ENCODE results near the gene RBM17. TPM values are rescaled to one million over a fixed set of nuclear protein-coding genes. Genes with fewer than 3 reads are reported as not detected.

RBM17 gene
- total and polyA plus RNA-seq, 2 of the 13 experiments (the other 11 are each of a cell fraction or from before 2014, with no cell fraction given), result 30.7 to 77.5 TPM

- no peak for TF ChIP-seq SNAPC4 (CRISPR knock-in tag; IDR thresholded peaks at IDR 0.05)
- TF ChIP-seq ZNF343 (CRISPR knock-in tag; IDR thresholded peaks at IDR 0.05), result no peak
- no peak for TF ChIP-seq NR2F1 (CRISPR knock-in tag; IDR thresholded peaks at IDR 0.05)
- TF ChIP-seq NFE2 (CRISPR knock-in tag; IDR thresholded peaks at IDR 0.05), result no peak
- TF ChIP-seq ZNF292 (CRISPR knock-in tag; IDR thresholded peaks at IDR 0.05; ENCODE audit: borderline replicate concordance, low read depth), result no peak
These were observed 34.0 kb upstream of the RBM17 start (continued) for GRCh38 chr10:6054884-6055283.

GRCh38 chr10:6055929-6056328 lies 32.9 kb upstream of the RBM17 start:
- Histone ChIP-seq H3K4me2 (ENCODE audit: low read depth, low read length) (no peak overlapping the region), H3K9me3 (ENCODE audit: low read length) (no peaks in the 10 kb centered on the region), H3K27ac (ENCODE audit: extremely low read length, insufficient read depth, low read length) (no peak overlapping the region), H3K4me1 (ENCODE audit: insufficient read depth, low read length) (peaks cover 17% of the 10 kb centered on the region), H3K4me3 (replicated peaks in 1 of 3; ENCODE audit: insufficient read depth in 1 of 3, low read depth in 2 of 3, low read length in 3 of 3) (no peak overlapping the region), H3K27me3 (ENCODE audit: control insufficient read depth in 1 of 2, insufficient read depth in 2 of 2, low read length in 2 of 2) (no peaks in the 10 kb centered on the region; a peak in 2 of 5 replicates), H2AFZ (ENCODE audit: low read length) (no peak overlapping the region), H3K9ac (ENCODE audit: insufficient read depth, low read depth, low read length) (no peak overlapping the region), H3K79me2 (ENCODE audit: insufficient read depth, low read length) (no peaks in the 10 kb centered on the region), H3K36me3 (replicated peaks in 1 of 2; ENCODE audit: control insufficient read depth in 1 of 2, insufficient read depth in 2 of 2, low read length in 2 of 2) (no peaks in the 10 kb centered on the region), H4K20me1 (ENCODE audit: insufficient read depth, low read length) (no peaks in the 10 kb centered on the region)
- ChIA-PET CTCF (ENCODE audit: low intra/inter-chr PET ratio, low total read pairs) (no interaction called here), POLR2A (no interaction called here)
- FAIRE-seq (no peak), ATAC-seq (no peak), DNase-seq (ENCODE audit: low spot score) (no peak)
- 19% methylated on average over 4 of the region's 4 CpGs for WGBS (ENCODE audit: low lambda C conversion rate)
- BruUV-seq (replicated peaks), result no TSS peak
- intact Hi-C loops (cut with micrococcal nuclease; ENCODE audit: unreplicated experiment) (no loop called here), in situ Hi-C loops (cut with HindIII; ENCODE audit: extremely low pct_ligation_motif_present, low pct_unique_long_range_greater_than_20kb) (no loop called here)
- TF ChIP-seq GTF2F1 (IDR thresholded peaks at IDR 0.05; ENCODE audit: low read length) (no peak), ZNF18 (CRISPR knock-in tag; IDR thresholded peaks at IDR 0.05; ENCODE audit: insufficient replicate concordance) (no peak), PLRG1 (conservative IDR thresholded peaks at IDR 0.05) (no peak), POLR2A (IDR thresholded peaks at IDR 0.05; ENCODE audit: insufficient read depth in 1 of 2, low read depth in 2 of 2, low read length in 2 of 2) (no peak), ELF3 (CRISPR knock-in tag; IDR thresholded peaks at IDR 0.05) (no peak), TEAD2 (CRISPR knock-in tag; IDR thresholded peaks at IDR 0.05) (no peak), RAD51 (IDR thresholded peaks at IDR 0.05; ENCODE audit: borderline replicate concordance) (no peak), ZBTB38 (CRISPR knock-in tag; IDR thresholded peaks at IDR 0.05) (no peak), MEIS1 (CRISPR knock-in tag; IDR thresholded peaks at IDR 0.05; ENCODE audit: borderline replicate concordance) (no peak), PHF20 (CRISPR knock-in tag; IDR thresholded peaks at IDR 0.05) (no peak), HCFC1 (IDR thresholded peaks at IDR 0.05; ENCODE audit: low read depth, low read length) (no peak), CREB3 (CRISPR knock-in tag; IDR thresholded peaks at IDR 0.05) (no peak)

Data from HepG2 (cell line).